DND-41 (cell line): ENCODE results near the gene ACAT2.
A peak's percentile ranks its signal among the peaks of the same experiment; 100 is the strongest.
"Not testable (repeated sequence)": the region's sequence is repeated elsewhere in the genome, so short reads cannot be mapped to it uniquely, and the experiment has no call there.

ENCODE experiments used
- ATAC-seq: fragments of 200-7000 bp; cut with Tn5 transposase; 3 replicates; pipeline ENCODE4 v1.9.1; 2021; ENCODE audit warnings: low read depth; ENCODE audit not compliant: insufficient read depth
- DNase-seq: peaks from one replicate; pipeline ENCODE4 v3.0.0-alpha.2; 2020
- H2AFZ ChIP-seq: 2 replicates; pipeline ENCODE4 v1.6.0; 2012; ENCODE audit warnings: low read depth, low read length
- H3K27ac ChIP-seq: 2 replicates; pipeline ENCODE4 v1.5.1; 2012; ENCODE audit warnings: low read length, inconsistent platforms
- H3K27me3 ChIP-seq: fragments of 200-600 bp; sonication (generic); 2 replicates; pipeline ENCODE4 v1.6.0; 2012; ENCODE audit warnings: low read length, mild to moderate bottlenecking, inconsistent platforms; ENCODE audit not compliant: insufficient read depth, poor library complexity
- H3K36me3 ChIP-seq: 2 replicates; pipeline ENCODE4 v1.5.1; 2012; ENCODE audit warnings: low read length, inconsistent platforms; ENCODE audit not compliant: insufficient read depth
- H3K4me1 ChIP-seq: 2 replicates; pipeline ENCODE4 v1.5.1; 2012; ENCODE audit warnings: mild to moderate bottlenecking, low read length; ENCODE audit not compliant: insufficient read depth
- H3K4me2 ChIP-seq: 2 replicates; pipeline ENCODE4 v1.6.0; 2012; ENCODE audit warnings: mild to moderate bottlenecking, moderate library complexity, low read length, inconsistent platforms; ENCODE audit not compliant: insufficient read depth
- H3K4me3 ChIP-seq, 2 experiments: fragments of 200-600 bp in 1 of 2; shearing (Covaris generic) in 1 of 2; 2 replicates each; pipeline ENCODE4 v1.5.1; 2012 to 2016; ENCODE audit warnings: inconsistent platforms in 2 of 2, low read length in 2 of 2, mild to moderate bottlenecking in 2 of 2, low read depth in 1 of 2, moderate library complexity in 1 of 2
- H3K79me2 ChIP-seq: 2 replicates; pipeline ENCODE4 v1.6.0; 2012; ENCODE audit warnings: low read length, inconsistent platforms; ENCODE audit not compliant: insufficient read depth
- H3K9ac ChIP-seq: 2 replicates; pipeline ENCODE4 v1.6.0; 2012; ENCODE audit warnings: low read depth, mild to moderate bottlenecking, inconsistent platforms, low read length, moderate library complexity
- H3K9me3 ChIP-seq: 2 replicates; pipeline ENCODE4 v1.5.1; 2012; ENCODE audit warnings: low read length, moderate library complexity, mild to moderate bottlenecking, inconsistent platforms; ENCODE audit not compliant: insufficient read depth, severe bottlenecking
- H4K20me1 ChIP-seq: 2 replicates; pipeline ENCODE4 v1.6.0; 2012; ENCODE audit warnings: low read length; ENCODE audit not compliant: insufficient read depth
- CTCF ChIP-seq: IDR thresholded peaks from 2 replicates; pipeline ENCODE4 v1.5.1; 2012; ENCODE audit warnings: borderline replicate concordance, low read length, moderate library complexity, mild to moderate bottlenecking; ENCODE audit not compliant: poor library complexity, severe bottlenecking; ENCODE audit errors: extremely low read depth
- EZH2 ChIP-seq: IDR thresholded peaks from 3 replicates; pipeline ENCODE4 v1.6.1; 2012; ENCODE audit warnings: borderline replicate concordance, low read depth, mild to moderate bottlenecking, moderate library complexity, low read length, inconsistent platforms; ENCODE audit not compliant: severe bottlenecking

The ACAT2 gene

GRCh38 chr6:159722655-159723054 lies 39.2 kb upstream of the ACAT2 start:
- no peaks in the 10 kb centered on the region for H3K9me3 ChIP-seq
- H3K27me3 ChIP-seq = no peaks in the 10 kb centered on the region
- H3K4me3 ChIP-seq = no peak overlapping the region
- no peak overlapping the region for H3K9ac ChIP-seq
- H4K20me1 ChIP-seq = 0 out of 2 replicates have a peak, but pooled peaks cover 7% of the 10 kb centered on the region
- peaks cover 17% of the 10 kb centered on the region for H3K36me3 ChIP-seq
- peaks cover 59% of the 10 kb centered on the region for H3K79me2 ChIP-seq
- no peak for TF ChIP-seq CTCF
- no peak for TF ChIP-seq EZH2
- ATAC-seq (no peak), DNase-seq (no peak)
- peaks cover 21% of the 10 kb centered on the region for H3K4me1 ChIP-seq
- H3K4me2 ChIP-seq = no peak overlapping the region
- H3K27ac ChIP-seq = no peak overlapping the region
- H2AFZ ChIP-seq = no peak overlapping the region

DNA sequence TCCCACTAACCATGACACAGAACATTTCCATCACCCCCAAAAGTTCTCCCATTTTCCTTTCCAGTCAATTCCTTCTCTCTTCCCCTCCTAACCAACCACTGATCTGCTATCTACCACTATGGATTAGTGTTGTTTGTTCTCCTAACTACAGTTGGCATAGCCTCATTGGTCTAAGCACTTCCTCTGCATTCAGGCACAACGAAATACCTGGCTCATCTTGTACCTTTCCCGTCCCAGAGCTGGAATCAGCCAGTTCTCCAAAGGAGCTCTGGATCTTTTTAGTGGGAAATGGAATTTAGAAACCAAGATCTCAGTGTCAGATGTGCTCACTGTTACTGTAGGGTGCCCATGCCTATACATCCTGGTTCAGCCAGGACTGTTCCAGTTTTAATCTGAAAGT lies 38.6 kb upstream of the ACAT2 start:
- no peak for ATAC-seq
- TF ChIP-seq CTCF (no peak), EZH2 (no peak)
- peaks cover 65% of the 10 kb centered on the region for H3K79me2 ChIP-seq

GRCh38 chr6:159724778-159725177 lies 37.1 kb upstream of the ACAT2 start:
- H3K27ac ChIP-seq = no peak overlapping the region
- peaks cover 35% of the 10 kb centered on the region for H3K4me1 ChIP-seq
- peaks cover 27% of the 10 kb centered on the region for H4K20me1 ChIP-seq
- H3K9me3 ChIP-seq = no peaks in the 10 kb centered on the region
- no peak overlapping the region for H2AFZ ChIP-seq
- H3K79me2 ChIP-seq = peaks cover 80% of the 10 kb centered on the region
- DNase-seq (no peak), ATAC-seq (no peak)
- no peak overlapping the region for H3K4me3 ChIP-seq
- no peaks in the 10 kb centered on the region for H3K27me3 ChIP-seq
- peaks cover 22% of the 10 kb centered on the region for H3K36me3 ChIP-seq
- H3K9ac ChIP-seq = 0 out of 2 replicates have a peak overlapping the region, but pooled peaks have one; percentile 14
- peak overlapping the region; percentile 75; the same call in 1 of the 2 replicates for H3K4me2 ChIP-seq
- no peak for TF ChIP-seq CTCF
- TF ChIP-seq EZH2 = no peak

More for the DNA sequence above, 38.6 kb upstream of the ACAT2 start:
- Histone ChIP-seq H3K27me3 (no peaks in the 10 kb centered on the region), H3K4me1 (peaks cover 21% of the 10 kb centered on the region), H3K27ac (0 out of 2 replicates have a peak overlapping the region, but pooled peaks have one; percentile 1), H3K36me3 (peaks cover 17% of the 10 kb centered on the region), H3K9ac (no peak overlapping the region), H3K4me3 (no peak overlapping the region), H4K20me1 (peaks cover 12% of the 10 kb centered on the region; the same call in 1 of the 2 replicates), H3K9me3 (no peaks in the 10 kb centered on the region), H2AFZ (no peak overlapping the region), H3K4me2 (no peak overlapping the region)
- DNase-seq = no peak

GRCh38 chr6:159725208-159725607 lies 36.6 kb upstream of the ACAT2 start:
- peak overlapping the region; percentile 75; the same call in 1 of the 2 replicates for H3K4me2 ChIP-seq
- peaks cover 39% of the 10 kb centered on the region for H3K4me1 ChIP-seq
- not testable (repeated sequence) for ATAC-seq

More at GRCh38 chr6:159725208-159725607, 36.6 kb upstream of the ACAT2 start:
- H3K27ac ChIP-seq, H2AFZ ChIP-seq, H3K4me3 ChIP-seq, H3K27me3 ChIP-seq, DNase-seq, H3K9me3 ChIP-seq: not testable (repeated sequence)
- Histone ChIP-seq H3K9ac (0 out of 2 replicates have a peak overlapping the region, but pooled peaks have one; percentile 14), H3K36me3 (peaks cover 25% of the 10 kb centered on the region), H3K79me2 (peaks cover 84% of the 10 kb centered on the region), H4K20me1 (peaks cover 31% of the 10 kb centered on the region)
